Activated T-helper 1 cell treated with anti-CD3 and anti-CD28 coated beads, Interleukin-12 subunit alpha, Interleukin-12 subunit beta, Interleukin-2, Interleukin-4 antibody, amounts not matched to agents 30 ng/mL and 10 ng/mL and 1 ng/mL, durations not matched to agents 14 hours and 24 hours and 36 hours (primary cell): ENCODE measurements around the gene CYP11A1. TPM values are rescaled to one million over a fixed set of nuclear protein-coding genes. Genes with fewer than 3 reads are reported as not detected.

Experiments
- DNase-seq: peaks from one replicate; pipeline ENCODE4 v3.0.0; 2021; ENCODE audit warnings: low spot score
- H3K27ac Mint-ChIP-seq: one replicate; pipeline ENCODE4 v1.8.0; 2021; ENCODE audit warnings: mild to moderate bottlenecking, mixed read lengths
- H3K27me3 Mint-ChIP-seq: one replicate; pipeline ENCODE4 v1.8.0; 2022; ENCODE audit warnings: mild to moderate bottlenecking, moderate library complexity, mixed read lengths; ENCODE audit not compliant: insufficient read depth
- H3K36me3 Mint-ChIP-seq: one replicate; pipeline ENCODE4 v1.8.0; 2021; ENCODE audit warnings: low read depth, mixed read lengths
- H3K4me1 Mint-ChIP-seq: one replicate; pipeline ENCODE4 v1.8.0; 2021; ENCODE audit warnings: low read depth, mixed read lengths
- H3K4me3 Mint-ChIP-seq: one replicate; pipeline ENCODE4 v1.8.0; 2021; ENCODE audit warnings: mild to moderate bottlenecking, moderate library complexity, mixed read lengths
- H3K9me3 Mint-ChIP-seq: one replicate; pipeline ENCODE4 v1.8.0; 2021; ENCODE audit warnings: mixed read lengths
- intact Hi-C: fragments of 100-400 bp; cut with micrococcal nuclease; formaldehyde crosslinking; loops from one replicate; pipeline ENCODE4 v1.15.1; 2024
- total RNA-seq: library from RNA; stranded (reverse); gene quantifications from 2 replicates; pipeline ENCODE4 v1.2.3, GENCODE V29; 2022

CYP11A1 gene
- total RNA-seq, 1 donor from 2014 or later, result not detected

DNA sequence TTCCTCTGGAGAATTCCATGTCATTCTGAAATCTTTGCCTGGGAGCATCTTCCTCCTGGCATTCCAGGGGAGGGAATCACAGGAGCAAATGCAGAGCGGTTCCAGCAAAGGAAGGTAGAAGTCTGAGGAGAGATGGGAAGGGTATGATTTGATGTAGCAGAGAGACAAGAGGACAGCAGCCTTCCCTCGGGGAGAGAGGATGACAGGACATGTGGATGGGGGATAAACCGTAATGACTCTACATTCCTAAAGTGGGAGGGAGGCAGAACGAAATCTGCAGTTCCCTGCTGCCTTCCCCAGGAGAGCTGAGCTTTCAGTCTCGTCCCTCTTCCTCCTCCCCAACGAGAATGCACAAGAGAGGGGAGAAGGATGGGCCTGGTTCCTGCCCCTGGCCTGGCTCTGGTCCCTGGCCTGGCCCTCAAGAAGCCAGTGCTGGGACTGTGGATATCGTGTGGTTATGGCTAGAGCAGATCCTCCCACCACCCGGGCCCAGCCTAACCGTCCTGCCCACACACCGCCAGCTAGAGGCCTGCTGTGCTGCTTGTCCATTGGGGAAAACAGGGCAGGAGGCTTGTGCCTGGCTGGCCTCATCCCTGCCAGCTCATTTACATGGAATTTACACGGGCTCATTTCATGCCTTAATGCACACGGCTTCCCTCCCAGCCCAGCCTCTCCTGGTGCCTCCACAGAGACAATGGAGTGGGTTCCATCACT lies 39.7 kb upstream of the CYP11A1 start:
- intact Hi-C loops, result no loop called here

DNA sequence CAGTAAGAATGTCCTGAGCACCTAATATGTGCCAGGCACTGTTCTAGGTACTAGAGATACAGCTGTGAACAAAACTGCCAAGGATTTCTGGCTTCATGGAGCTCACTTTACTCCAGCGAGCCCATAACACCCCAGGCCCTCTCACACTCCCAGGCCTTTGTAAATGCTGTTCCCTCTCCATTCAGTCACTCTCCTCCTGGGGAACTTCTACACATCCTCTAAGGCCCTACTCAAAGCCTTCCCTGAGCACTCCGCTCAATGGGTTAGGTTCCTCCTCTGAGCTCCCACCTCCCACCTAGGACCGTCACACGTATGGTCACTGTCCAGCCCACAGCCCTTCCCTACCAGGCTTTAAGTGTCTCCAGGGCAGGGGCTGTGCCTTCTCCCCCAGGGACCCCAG lies 39.1 kb upstream of the CYP11A1 start:
- Mint-ChIP-seq H3K4me3 (no peak overlapping the region), H3K4me1 (peaks cover 55% of the 10 kb centered on the region), H3K27ac (peak overlapping the region; percentile 46), H3K9me3 (no peaks in the 10 kb centered on the region), H3K27me3 (no peaks in the 10 kb centered on the region), H3K36me3 (peaks cover 33% of the 10 kb centered on the region)
- intact Hi-C loops, result no loop called here
- no peak for DNase-seq

More for the DNA sequence above, 39.7 kb upstream of the CYP11A1 start:
- peak overlapping the region; percentile 46 for H3K27ac Mint-ChIP-seq
- H3K4me1 Mint-ChIP-seq, result peaks cover 48% of the 10 kb centered on the region
- H3K27me3 Mint-ChIP-seq, result no peaks in the 10 kb centered on the region
- no peaks in the 10 kb centered on the region for H3K9me3 Mint-ChIP-seq
- H3K4me3 Mint-ChIP-seq, result no peak overlapping the region
- no peak for DNase-seq
- peaks cover 38% of the 10 kb centered on the region for H3K36me3 Mint-ChIP-seq

DNA sequence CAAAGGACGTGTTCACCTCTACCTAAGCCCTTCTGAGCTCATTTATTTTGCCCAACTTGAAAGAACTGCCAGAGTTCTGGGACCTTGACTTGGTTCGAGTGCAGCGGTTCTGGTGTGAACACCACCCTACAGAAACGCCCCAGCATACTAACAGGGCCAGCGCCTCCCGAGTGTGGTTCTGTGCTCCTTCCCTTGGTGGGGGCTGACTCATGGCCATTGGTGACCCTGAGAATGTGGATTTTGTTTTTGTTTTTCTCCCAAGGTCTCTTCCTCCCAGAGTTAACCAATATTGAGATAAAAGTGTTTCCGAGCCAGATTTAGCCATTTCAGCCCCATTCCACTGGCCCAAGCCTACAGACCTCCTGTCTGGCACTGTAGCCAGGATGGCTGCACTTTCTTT lies 38.4 kb upstream of the CYP11A1 start:
- Mint-ChIP-seq H3K27me3 (no peaks in the 10 kb centered on the region), H3K4me1 (peaks cover 62% of the 10 kb centered on the region), H3K9me3 (no peaks in the 10 kb centered on the region), H3K27ac (peak overlapping the region; percentile 46), H3K4me3 (no peak overlapping the region), H3K36me3 (peaks cover 28% of the 10 kb centered on the region)
- intact Hi-C loops, result no loop called here
- DNase-seq, result no peak

DNA sequence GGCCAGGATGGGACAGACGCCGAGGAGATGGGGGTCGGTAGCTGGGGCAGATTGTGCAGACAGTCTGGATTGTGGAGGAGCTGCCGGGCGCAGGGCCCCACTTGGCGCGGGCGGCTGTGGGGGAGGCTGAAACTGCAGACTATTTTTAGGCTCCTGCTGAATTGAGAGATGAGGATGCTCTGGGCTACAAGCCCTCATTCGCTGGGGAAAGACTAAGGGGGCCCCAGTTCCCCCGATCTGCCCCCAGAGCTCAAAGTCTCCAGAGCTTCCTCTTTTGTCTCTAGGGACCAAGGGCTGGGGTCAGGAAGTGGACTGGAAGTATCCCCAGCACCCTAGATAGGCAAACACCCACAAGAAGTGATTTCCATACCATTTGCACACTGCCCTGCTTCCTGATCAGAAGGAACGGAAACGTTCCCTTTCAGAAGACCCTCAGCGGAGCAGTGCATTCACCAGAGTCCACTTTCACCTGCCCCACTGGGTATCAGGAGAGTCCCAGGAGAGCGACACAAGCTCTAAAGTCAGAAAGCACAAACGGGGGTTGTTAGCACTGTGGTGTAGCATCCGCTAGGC lies 36.6 kb upstream of the CYP11A1 start:
- Mint-ChIP-seq H3K4me3 (peak overlapping the region; percentile 46), H3K36me3 (peaks cover 28% of the 10 kb centered on the region)
- intact Hi-C loops, result loop anchor here (1.0 kb wide), 5 partner anchors 21 to 57 kb away; partner anchors contain the start of gene UBL7

DNA sequence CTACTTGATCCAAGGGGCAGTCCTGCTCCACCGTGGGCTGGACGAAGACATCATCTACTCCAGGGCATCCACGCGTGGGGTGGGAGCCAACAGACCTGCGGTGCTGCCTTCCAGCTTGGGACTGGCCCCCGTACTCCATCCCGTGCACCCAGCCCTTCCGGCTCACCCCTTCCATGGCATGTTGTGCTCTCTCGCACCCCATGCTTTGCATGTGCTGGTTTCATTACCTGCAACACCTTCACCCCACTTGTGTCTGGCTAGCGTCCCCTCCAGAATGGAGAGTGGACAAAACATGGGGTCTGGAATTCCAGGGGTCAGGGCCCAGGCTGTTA lies 36.1 kb upstream of the CYP11A1 start:
- Mint-ChIP-seq H3K9me3 (no peaks in the 10 kb centered on the region), H3K4me1 (peaks cover 84% of the 10 kb centered on the region), H3K4me3 (peak overlapping the region; percentile 75), H3K36me3 (peaks cover 26% of the 10 kb centered on the region), H3K27ac (peak overlapping the region; percentile 85), H3K27me3 (no peaks in the 10 kb centered on the region)
- DNase-seq, result no peak
- intact Hi-C loops, result loop anchor here (1.0 kb wide), 5 partner anchors 20 to 58 kb away; partner anchors contain the start of gene UBL7

More for the DNA sequence above, 36.6 kb upstream of the CYP11A1 start:
- H3K9me3 Mint-ChIP-seq, result no peaks in the 10 kb centered on the region
- peaks cover 79% of the 10 kb centered on the region for H3K4me1 Mint-ChIP-seq
- peak overlapping the region; percentile 85 for H3K27ac Mint-ChIP-seq
- no peak for DNase-seq
- H3K27me3 Mint-ChIP-seq, result no peaks in the 10 kb centered on the region

DNA sequence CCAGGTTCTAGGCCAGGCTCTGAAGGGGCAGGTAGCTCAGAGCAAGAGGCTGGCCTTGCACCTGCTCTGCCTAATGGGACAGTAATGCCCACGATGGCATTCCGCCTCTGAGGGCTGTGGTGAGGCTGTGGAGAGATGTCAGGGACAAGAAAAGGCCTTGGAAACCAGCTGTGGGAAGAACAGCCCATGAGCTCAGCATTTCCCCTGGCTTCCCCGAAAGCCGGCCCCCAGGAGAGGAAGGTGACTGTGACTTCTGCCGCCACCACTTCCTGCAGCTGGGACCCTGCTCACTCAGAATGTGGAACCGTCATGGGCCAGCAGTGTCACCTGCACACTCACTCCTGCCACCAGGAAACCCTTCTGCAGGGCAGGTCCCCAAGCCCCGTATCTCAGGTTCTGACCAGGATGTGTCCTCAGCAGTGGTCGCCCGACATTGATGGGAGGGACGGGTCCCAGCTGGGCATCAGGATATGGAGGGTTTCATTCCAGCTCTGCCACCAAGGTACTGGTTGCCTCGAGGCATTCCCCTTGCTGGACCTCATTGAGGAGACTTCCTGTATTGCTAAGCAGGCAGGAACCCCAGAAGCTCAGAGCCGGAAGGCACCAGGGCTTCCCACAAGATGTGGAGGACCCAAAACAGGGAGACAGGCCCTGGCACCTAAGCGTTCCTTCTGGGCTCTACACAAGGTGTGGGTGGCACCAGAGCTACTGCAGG lies 35.6 kb upstream of the CYP11A1 start:
- Mint-ChIP-seq H3K9me3 (no peaks in the 10 kb centered on the region), H3K27me3 (no peaks in the 10 kb centered on the region), H3K36me3 (peaks cover 26% of the 10 kb centered on the region), H3K4me3 (peak overlapping the region; percentile 75), H3K4me1 (peaks cover 89% of the 10 kb centered on the region), H3K27ac (peak overlapping the region; percentile 85)
- DNase-seq, result peak; percentile 70
- intact Hi-C loops, result loop anchor here (1.0 kb wide), 5 partner anchors 20 to 58 kb away; partner anchors contain the start of gene UBL7

DNA sequence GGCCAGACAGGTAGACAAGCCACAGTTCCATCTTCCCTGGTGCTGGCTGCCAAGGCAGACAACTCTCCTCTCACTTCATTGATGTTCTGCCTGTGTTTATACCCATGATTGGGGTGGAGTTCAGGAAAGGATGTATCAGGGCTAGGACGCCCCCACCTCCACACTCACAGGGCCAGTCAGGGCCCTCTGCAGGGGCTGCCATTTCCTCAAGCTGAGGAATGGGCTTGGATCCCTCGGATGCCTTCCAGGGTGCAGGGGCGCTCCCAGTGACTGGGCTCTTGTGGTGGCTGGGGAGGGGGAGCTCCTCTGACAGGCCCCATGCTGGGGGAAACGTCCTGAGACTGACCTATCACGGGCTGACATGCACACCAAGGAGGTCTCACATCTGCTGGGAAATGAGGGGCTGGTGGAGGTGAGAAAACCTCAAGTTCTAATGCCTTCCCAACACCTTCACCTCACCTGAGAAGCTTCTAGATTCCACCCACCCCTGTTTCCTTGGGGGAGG lies 34.9 kb upstream of the CYP11A1 start:
- Mint-ChIP-seq H3K27ac (peak overlapping the region; percentile 85), H3K4me1 (peaks cover 91% of the 10 kb centered on the region), H3K9me3 (no peaks in the 10 kb centered on the region), H3K4me3 (peak overlapping the region; percentile 51), H3K27me3 (no peaks in the 10 kb centered on the region), H3K36me3 (peaks cover 23% of the 10 kb centered on the region)
- intact Hi-C loops, result no loop called here
- no peak for DNase-seq

DNA sequence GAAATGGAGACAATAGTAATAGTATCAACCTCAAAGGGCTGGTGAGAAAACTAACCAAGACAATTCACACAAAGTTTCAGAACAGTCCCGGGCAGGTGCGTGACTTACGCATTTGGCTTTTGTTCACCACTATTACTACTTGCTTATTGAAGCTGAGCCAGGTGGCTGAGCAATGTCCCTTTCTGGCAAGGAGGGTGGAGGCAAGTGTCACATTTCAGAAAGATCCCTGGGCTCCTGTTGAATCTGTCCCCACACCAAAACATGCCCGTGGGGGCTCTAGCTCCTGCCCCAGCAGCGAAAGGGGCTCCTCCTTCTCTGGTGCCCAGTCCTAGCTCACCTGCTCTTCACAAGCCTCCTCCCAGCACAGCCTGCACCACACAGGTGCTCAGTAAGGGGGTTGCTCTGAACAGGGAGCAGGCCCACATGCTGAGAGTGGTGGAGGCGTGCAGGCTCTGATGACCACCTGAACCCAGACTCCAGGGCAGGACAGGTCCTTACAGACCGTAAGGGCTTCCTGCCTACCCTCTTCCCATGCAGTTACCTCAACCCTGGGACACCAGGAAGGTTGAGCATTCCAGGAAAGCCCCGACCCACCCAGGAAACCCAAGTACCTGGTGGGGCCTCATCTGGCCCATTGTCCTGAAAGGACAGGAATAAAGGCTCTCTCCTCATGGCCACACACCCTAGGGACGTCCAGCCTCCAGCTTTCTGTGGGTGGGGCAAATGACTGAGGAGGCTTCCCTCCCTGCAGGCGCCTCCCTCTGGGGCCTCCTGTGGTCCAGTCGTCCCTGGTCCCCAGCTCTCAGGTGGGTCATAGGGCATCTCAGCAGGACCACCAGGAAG lies 33.7 kb upstream of the CYP11A1 start:
- no peaks in the 10 kb centered on the region for H3K27me3 Mint-ChIP-seq
- H3K27ac Mint-ChIP-seq, result peak overlapping the region; percentile 85
- H3K4me3 Mint-ChIP-seq, result peak overlapping the region; percentile 57
- H3K4me1 Mint-ChIP-seq, result peaks cover 94% of the 10 kb centered on the region
- DNase-seq, result no peak
- intact Hi-C loops, result no loop called here
- H3K9me3 Mint-ChIP-seq, result no peaks in the 10 kb centered on the region
- H3K36me3 Mint-ChIP-seq, result peaks cover 18% of the 10 kb centered on the region

DNA sequence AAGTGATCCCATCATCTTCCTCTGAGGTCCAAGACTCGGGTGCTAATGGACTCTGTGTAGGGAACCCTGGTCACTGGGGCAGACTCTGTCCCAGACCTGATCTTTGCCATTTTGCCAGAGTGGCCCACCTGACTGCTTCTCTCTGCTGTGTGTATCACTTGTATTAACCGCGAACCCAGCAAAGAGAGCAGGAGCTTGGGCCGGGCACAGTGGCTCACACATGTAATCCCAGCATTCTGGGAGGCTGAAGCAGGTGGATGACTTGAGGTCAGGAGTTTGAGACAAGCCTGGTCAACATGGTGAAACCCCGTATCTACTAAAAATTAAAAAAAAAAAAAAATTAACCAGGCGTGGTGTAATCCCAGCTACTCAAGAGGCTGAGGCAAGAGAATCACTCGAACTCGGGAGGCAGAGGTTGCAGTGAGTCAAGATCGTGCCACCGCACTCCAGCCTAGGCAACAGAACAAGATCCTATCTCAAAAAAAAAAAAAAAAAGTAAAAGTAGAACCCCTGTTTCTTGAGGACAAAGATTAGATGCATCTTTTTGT lies 32.9 kb upstream of the CYP11A1 start:
- no peak for DNase-seq
- H3K27me3 Mint-ChIP-seq, result no peaks in the 10 kb centered on the region
- peak overlapping the region; percentile 57 for H3K4me3 Mint-ChIP-seq
- intact Hi-C loops, result no loop called here
- H3K9me3 Mint-ChIP-seq, result no peaks in the 10 kb centered on the region
- H3K27ac Mint-ChIP-seq, result peak overlapping the region; percentile 85
- peaks cover 14% of the 10 kb centered on the region for H3K36me3 Mint-ChIP-seq
- H3K4me1 Mint-ChIP-seq, result peaks cover 94% of the 10 kb centered on the region

DNA sequence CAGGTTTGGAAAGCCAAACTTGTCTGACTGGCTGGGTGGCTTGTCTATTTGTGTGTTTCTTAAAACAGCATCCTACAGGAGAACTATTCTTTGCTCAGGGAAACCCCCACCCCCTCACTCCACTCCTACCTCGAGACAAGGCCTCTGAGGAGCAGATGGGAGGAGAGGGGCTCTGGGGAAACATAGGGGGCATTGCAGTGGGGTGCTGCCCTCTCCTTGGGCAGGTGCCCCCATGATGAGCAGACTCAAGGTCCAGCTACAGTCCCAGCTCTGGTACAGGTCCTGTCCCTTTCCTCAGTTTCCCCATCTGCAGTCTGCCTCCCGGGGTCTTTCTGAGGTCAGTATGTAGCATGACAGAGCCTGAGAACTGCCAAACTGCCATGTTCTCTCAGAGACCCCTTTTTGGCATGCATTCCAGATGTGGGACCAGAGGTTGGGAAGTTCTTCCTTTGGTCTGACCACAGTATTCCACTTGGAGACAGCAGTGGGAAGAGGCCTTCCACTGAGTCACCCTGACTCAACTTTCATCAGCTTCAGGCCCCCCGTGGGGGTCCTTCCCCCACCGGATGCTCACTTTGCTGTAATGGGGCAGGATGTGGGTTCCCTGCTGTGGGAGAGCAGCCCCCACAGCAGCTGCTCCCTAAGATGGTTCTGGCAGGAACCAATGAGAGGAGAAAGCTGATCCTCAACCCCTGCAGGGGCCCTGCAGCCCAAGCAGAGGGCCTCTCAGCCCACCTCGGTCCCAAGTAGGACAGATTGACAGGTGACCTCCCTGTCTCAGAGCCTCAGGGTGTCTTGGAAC lies 32.3 kb upstream of the CYP11A1 start:
- H3K4me3 Mint-ChIP-seq, result peak overlapping the region; percentile 30
- intact Hi-C loops, result no loop called here
- H3K27ac Mint-ChIP-seq, result peak overlapping the region; percentile 85
- no peaks in the 10 kb centered on the region for H3K9me3 Mint-ChIP-seq
- no peaks in the 10 kb centered on the region for H3K27me3 Mint-ChIP-seq
- DNase-seq, result peak; percentile 44
- H3K4me1 Mint-ChIP-seq, result peaks cover 98% of the 10 kb centered on the region
- H3K36me3 Mint-ChIP-seq, result peaks cover 15% of the 10 kb centered on the region

DNA sequence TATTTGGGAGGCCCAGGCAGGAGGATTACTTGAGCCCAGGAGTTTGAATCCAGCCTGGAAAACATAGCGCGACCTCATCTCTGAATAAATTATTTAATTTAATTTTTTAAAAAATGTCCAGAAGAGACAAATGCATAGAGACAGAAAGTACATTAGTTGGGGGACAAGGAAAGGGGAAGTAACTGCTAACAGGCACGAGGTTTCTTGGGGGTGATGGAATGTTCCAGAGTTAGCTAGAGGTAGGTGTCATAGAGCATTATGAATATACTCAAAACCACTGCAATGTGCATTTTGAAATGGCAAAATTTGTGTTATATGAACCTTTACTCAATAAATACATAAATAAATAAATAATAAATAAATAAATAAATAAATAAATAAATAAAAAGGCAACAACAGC lies 31.7 kb upstream of the CYP11A1 start:
- Mint-ChIP-seq H3K27me3 (no peaks in the 10 kb centered on the region), H3K27ac (peak overlapping the region; percentile 99), H3K36me3 (peaks cover 10% of the 10 kb centered on the region), H3K4me1 (peaks cover 99% of the 10 kb centered on the region), H3K9me3 (no peaks in the 10 kb centered on the region), H3K4me3 (no peak overlapping the region)
- DNase-seq, result no peak
- intact Hi-C loops, result no loop called here
